GM18907 (cell line): Measurements from ENCODE around the gene PIK3IP1.

Experiments used
- ATAC-seq: cut with Tn5 transposase; IDR thresholded peaks from one replicate; pipeline ENCODE4 v1.9.1; 2021; ENCODE audit warnings: mild to moderate bottlenecking, moderate library complexity; ENCODE audit not compliant: unreplicated experiment

Gene PIK3IP1

GRCh38 chr22:31313366-31314147, 21.3 kb upstream of the PIK3IP1 start:
- ATAC-seq = no peak

GRCh38 chr22:31308181-31308580, 15.9 kb upstream of the PIK3IP1 start:
- ATAC-seq = no peak

- no peak for ATAC-seq
These were observed 12.9 kb upstream of the PIK3IP1 start for GRCh38 chr22:31305194-31305593.

GRCh38 chr22:31302537-31302936, 10.2 kb upstream of the PIK3IP1 start:
- no peak for ATAC-seq

GRCh38 chr22:31302006-31302405, 9.7 kb upstream of the PIK3IP1 start:
- ATAC-seq = no peak

- ATAC-seq = no peak
These were observed 8.6 kb upstream of the PIK3IP1 start for GRCh38 chr22:31300896-31301295.

- ATAC-seq = no peak
These were observed 3.8 kb upstream of the PIK3IP1 start for GRCh38 chr22:31295831-31296657.

- no peak for ATAC-seq
These were observed 3.1 kb upstream of the PIK3IP1 start for GRCh38 chr22:31295360-31295759.

- ATAC-seq = no peak
These were observed 630 bp downstream of the PIK3IP1 start for GRCh38 chr22:31291481-31292235.

- ATAC-seq = peak; percentile 85
These were observed 1.5 kb downstream of the PIK3IP1 start for GRCh38 chr22:31290494-31291471.

GRCh38 chr22:31289344-31289743, 2.9 kb downstream of the PIK3IP1 start:
- no peak for ATAC-seq

- ATAC-seq = no peak
These were observed 3.6 kb downstream of the PIK3IP1 start for GRCh38 chr22:31288496-31289240.

GRCh38 chr22:31287818-31288495, 4.3 kb downstream of the PIK3IP1 start:
- ATAC-seq = no peak

GRCh38 chr22:31286360-31287255, 5.7 kb downstream of the PIK3IP1 start:
- no peak for ATAC-seq

GRCh38 chr22:31284281-31285155, 7.8 kb downstream of the PIK3IP1 start:
- no peak for ATAC-seq

GRCh38 chr22:31282748-31283468, 9.4 kb downstream of the PIK3IP1 start:
- no peak for ATAC-seq
